Measurements from ENCODE around the gene ZNF613.

DNA sequence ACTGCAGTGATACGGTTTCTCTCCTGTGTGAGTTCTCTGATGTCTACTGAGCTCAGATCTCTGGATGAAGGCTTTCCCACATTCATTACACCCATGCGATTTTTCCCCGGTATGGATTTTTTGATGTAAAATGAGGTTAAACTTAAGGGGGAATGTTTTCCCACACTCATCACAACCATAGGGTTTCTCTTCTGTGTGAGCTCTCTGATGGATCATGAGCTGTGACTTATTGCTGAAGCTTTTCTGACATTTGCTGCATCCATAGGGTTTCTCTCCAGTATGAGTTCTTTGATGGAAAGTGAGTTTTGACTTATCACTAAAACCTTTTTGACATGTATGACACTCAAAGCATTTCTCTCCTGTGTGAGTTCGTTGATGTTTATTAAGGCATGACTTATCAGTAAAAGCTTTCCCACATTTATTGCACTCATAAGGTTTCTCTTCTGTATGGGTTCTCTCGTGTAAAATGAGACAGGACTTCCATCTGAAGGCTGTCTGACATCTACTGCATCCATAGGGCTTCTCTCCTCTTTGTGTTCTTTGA, 11.9 kb upstream of the ZNF613 start:
- TF ChIP-seq, protein P1, sequence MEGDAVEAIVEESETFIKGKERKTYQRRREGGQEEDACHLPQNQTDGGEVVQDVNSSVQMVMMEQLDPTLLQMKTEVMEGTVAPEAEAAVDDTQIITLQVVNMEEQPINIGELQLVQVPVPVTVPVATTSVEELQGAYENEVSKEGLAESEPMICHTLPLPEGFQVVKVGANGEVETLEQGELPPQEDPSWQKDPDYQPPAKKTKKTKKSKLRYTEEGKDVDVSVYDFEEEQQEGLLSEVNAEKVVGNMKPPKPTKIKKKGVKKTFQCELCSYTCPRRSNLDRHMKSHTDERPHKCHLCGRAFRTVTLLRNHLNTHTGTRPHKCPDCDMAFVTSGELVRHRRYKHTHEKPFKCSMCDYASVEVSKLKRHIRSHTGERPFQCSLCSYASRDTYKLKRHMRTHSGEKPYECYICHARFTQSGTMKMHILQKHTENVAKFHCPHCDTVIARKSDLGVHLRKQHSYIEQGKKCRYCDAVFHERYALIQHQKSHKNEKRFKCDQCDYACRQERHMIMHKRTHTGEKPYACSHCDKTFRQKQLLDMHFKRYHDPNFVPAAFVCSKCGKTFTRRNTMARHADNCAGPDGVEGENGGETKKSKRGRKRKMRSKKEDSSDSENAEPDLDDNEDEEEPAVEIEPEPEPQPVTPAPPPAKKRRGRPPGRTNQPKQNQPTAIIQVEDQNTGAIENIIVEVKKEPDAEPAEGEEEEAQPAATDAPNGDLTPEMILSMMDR (conservative IDR thresholded peaks at IDR 0.05; ENCODE audit: low read depth, low read length): no peak
- no peak for TF ChIP-seq EZH2 (IDR thresholded peaks at IDR 0.05; ENCODE audit: low read length, unreplicated experiment)
